ENCODE measurements around the gene PMAIP1. TPM values are rescaled to one million over a fixed set of nuclear protein-coding genes. Genes with fewer than 3 reads are reported as not detected.

Gene PMAIP1
- total and polyA plus RNA-seq, 4 donors = 0.08 to 5.5 (median 0.25) TPM

- no peaks in the 10 kb centered on the region for H3K4me1 ChIP-seq (ENCODE audit: control insufficient read depth in 4 of 4, insufficient read depth in 4 of 4, low read length in 3 of 4)
- no peak overlapping the region for H3K9ac ChIP-seq (ENCODE audit: low read depth in 1 of 2, low read length in 2 of 2)
- no peak for DNase-seq (ENCODE audit: low spot score)
- H3K27ac ChIP-seq (ENCODE audit: low read depth in 1 of 2, low read length in 2 of 2) = no peak overlapping the region
- H3K9me3 ChIP-seq (ENCODE audit: control insufficient read depth in 4 of 4, low read length in 3 of 4) = no peaks in the 10 kb centered on the region
- no peaks in the 10 kb centered on the region for H3K36me3 ChIP-seq (ENCODE audit: control insufficient read depth in 4 of 4, insufficient read depth in 3 of 4, low read depth in 1 of 4, low read length in 3 of 4)
- H3K27me3 ChIP-seq (ENCODE audit: control insufficient read depth in 4 of 4, insufficient read depth in 4 of 4, low read length in 3 of 4) = no peaks in the 10 kb centered on the region
- no peak for TF ChIP-seq FOXA2 (IDR thresholded peaks at IDR 0.05)
- no peak for TF ChIP-seq RAD21 (IDR thresholded peaks at IDR 0.05)
- TF ChIP-seq HNF4G (IDR thresholded peaks at IDR 0.05) = no peak
- TF ChIP-seq JUND (IDR thresholded peaks at IDR 0.05) = no peak
- H3K4me3 ChIP-seq (ENCODE audit: low read depth in 1 of 3, low read length in 3 of 3) = no peak overlapping the region
- 69% methylated on average over 3 of the region's 3 CpGs for WGBS
Observed at GRCh38 chr18:59906203-59906602, 6.4 kb downstream of the PMAIP1 start.

- Histone ChIP-seq H3K27me3 (ENCODE audit: control insufficient read depth in 4 of 4, insufficient read depth in 4 of 4, low read length in 3 of 4) (no peaks in the 10 kb centered on the region), H3K36me3 (ENCODE audit: control insufficient read depth in 4 of 4, insufficient read depth in 3 of 4, low read depth in 1 of 4, low read length in 3 of 4) (no peaks in the 10 kb centered on the region), H3K9ac (ENCODE audit: low read depth in 1 of 2, low read length in 2 of 2) (no peak overlapping the region), H3K9me3 (ENCODE audit: control insufficient read depth in 4 of 4, low read length in 3 of 4) (no peaks in the 10 kb centered on the region), H3K4me1 (ENCODE audit: control insufficient read depth in 4 of 4, insufficient read depth in 4 of 4, low read length in 3 of 4) (no peaks in the 10 kb centered on the region), H3K27ac (ENCODE audit: low read depth in 1 of 2, low read length in 2 of 2) (no peak overlapping the region), H3K4me3 (ENCODE audit: low read depth in 1 of 3, low read length in 3 of 3) (no peak overlapping the region)
- TF ChIP-seq MAX (IDR thresholded peaks at IDR 0.05) (no peak), YY1 (IDR thresholded peaks at IDR 0.05) (no peak), HNF4G (IDR thresholded peaks at IDR 0.05) (no peak), GABPA (IDR thresholded peaks at IDR 0.05 in 1 of 2, conservative IDR thresholded peaks at IDR 0.05 in 1 of 2) (no peak), REST (IDR thresholded peaks at IDR 0.05) (no peak), FOXA1 (IDR thresholded peaks at IDR 0.05) (no peak), RXRA (IDR thresholded peaks at IDR 0.05) (no peak), ATF3 (IDR thresholded peaks at IDR 0.05) (no peak), CTCF (IDR thresholded peaks at IDR 0.05; ENCODE audit: low read depth, low read length, missing input control) (no peak), JUND (IDR thresholded peaks at IDR 0.05) (no peak), ZBTB33 (IDR thresholded peaks at IDR 0.05) (no peak), RAD21 (IDR thresholded peaks at IDR 0.05) (no peak), HNF4A (conservative IDR thresholded peaks at IDR 0.05) (no peak), SP1 (IDR thresholded peaks at IDR 0.05) (no peak), EGR1 (IDR thresholded peaks at IDR 0.05; ENCODE audit: low read depth in 2 of 2) (no peak), TAF1 (conservative IDR thresholded peaks at IDR 0.05) (no peak), FOXA2 (IDR thresholded peaks at IDR 0.05) (no peak), NR2F2 (IDR thresholded peaks at IDR 0.05) (no peak)
- WGBS = 54% methylated on average over 5 of the region's 5 CpGs
- DNase-seq (ENCODE audit: low spot score) = no peak
Observed at GRCh38 chr18:59907172-59907571, 7.4 kb downstream of the PMAIP1 start.

Data from liver (tissue), 9 donors.